ENCODE measurements around the gene SSTR5. TPM values are rescaled to one million over a fixed set of nuclear protein-coding genes. Genes with fewer than 3 reads are reported as not detected.

Gene SSTR5
- total RNA-seq, 4 donors from 2014 or later: not detected

GRCh38 chr16:1096169-1097082 is 23.9 kb downstream of the SSTR5 start, which contains the start of gene C1QTNF8:
C1QTNF8 (minus strand) TSS chr16:1096244; CDS start chr16:1094922, 1,322 bp downstream.
- intact Hi-C loops (cut with DNase I; ENCODE audit: low total_unique reads): no loop called here
- Histone ChIP-seq H3K27me3 (no peaks in the 10 kb centered on the region), H3K36me3 (no peaks in the 10 kb centered on the region), H3K4me3 (no peak within 1 kb of the TSS), H3K4me1 (no peaks in the 10 kb centered on the region), H3K9me3 (no peaks in the 10 kb centered on the region), H3K27ac (no peak within 1 kb of the TSS)
- no peak for DNase-seq
- no peak for TF ChIP-seq POLR2A (IDR thresholded peaks at IDR 0.05)
- TF ChIP-seq, protein P1, sequence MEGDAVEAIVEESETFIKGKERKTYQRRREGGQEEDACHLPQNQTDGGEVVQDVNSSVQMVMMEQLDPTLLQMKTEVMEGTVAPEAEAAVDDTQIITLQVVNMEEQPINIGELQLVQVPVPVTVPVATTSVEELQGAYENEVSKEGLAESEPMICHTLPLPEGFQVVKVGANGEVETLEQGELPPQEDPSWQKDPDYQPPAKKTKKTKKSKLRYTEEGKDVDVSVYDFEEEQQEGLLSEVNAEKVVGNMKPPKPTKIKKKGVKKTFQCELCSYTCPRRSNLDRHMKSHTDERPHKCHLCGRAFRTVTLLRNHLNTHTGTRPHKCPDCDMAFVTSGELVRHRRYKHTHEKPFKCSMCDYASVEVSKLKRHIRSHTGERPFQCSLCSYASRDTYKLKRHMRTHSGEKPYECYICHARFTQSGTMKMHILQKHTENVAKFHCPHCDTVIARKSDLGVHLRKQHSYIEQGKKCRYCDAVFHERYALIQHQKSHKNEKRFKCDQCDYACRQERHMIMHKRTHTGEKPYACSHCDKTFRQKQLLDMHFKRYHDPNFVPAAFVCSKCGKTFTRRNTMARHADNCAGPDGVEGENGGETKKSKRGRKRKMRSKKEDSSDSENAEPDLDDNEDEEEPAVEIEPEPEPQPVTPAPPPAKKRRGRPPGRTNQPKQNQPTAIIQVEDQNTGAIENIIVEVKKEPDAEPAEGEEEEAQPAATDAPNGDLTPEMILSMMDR (IDR thresholded peaks at IDR 0.05): no peak

- intact Hi-C loops (cut with DNase I; ENCODE audit: low total_unique reads): no loop called here
- Histone ChIP-seq H3K27ac (no peak overlapping the region), H3K36me3 (no peaks in the 10 kb centered on the region), H3K4me1 (no peaks in the 10 kb centered on the region), H3K4me3 (no peak overlapping the region), H3K9me3 (no peaks in the 10 kb centered on the region), H3K27me3 (peaks cover 1 to 2% of the 10 kb centered on the region in 2 donors)
- DNase-seq: no peak
- TF ChIP-seq POLR2A (IDR thresholded peaks at IDR 0.05): no peak
- TF ChIP-seq, protein P1 (IDR thresholded peaks at IDR 0.05): no peak
These were observed 24.6 kb downstream of the SSTR5 start for GRCh38 chr16:1097156-1097555.

GRCh38 chr16:1097800-1098199 is 25.3 kb downstream of the SSTR5 start:
- Histone ChIP-seq H3K27ac (no peak overlapping the region), H3K27me3 (peaks cover 4 to 5% of the 10 kb centered on the region in 2 donors), H3K9me3 (no peaks in the 10 kb centered on the region), H3K36me3 (no peaks in the 10 kb centered on the region), H3K4me1 (no peaks in the 10 kb centered on the region), H3K4me3 (no peak overlapping the region)
- intact Hi-C loops (cut with DNase I; ENCODE audit: low total_unique reads): no loop called here
- DNase-seq: no peak
- TF ChIP-seq POLR2A (IDR thresholded peaks at IDR 0.05): no peak
- TF ChIP-seq, protein P1 (IDR thresholded peaks at IDR 0.05): no peak

DNA sequence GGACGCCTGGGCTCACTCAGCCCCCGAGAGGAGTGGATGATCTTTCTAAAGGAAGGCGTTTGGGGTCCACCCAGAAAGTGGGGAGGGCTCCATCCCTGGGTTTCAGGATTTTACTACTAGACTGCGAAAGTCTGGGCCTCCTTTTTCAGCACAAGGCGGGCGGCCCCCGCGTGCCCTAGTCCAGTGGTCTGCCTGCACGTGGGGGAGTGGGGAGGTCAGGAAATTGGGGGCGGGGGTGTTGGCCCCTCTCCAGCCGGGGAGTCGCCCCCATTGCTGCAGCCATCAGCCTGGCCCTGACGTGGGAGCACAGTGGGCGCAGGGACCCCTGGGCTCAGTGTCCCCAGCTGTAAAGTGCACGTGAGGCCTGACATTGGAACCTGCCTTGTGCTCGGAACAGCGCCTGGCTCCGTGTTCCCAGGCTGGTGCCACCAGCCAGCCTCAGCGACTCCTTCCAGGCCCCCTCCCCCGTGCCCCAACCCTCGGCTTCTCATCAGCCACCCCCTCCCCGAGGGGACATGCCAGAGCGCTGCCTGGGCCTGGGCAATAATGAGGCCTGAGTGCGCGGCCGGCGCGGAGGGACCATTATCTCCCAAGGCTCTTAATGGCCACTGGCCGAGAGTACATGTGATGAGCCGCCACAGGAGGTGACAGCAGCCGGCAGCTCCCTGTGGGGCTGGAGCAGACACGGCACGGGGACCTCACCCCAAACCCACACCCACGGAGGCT is 25.9 kb downstream of the SSTR5 start:
- H3K4me1 ChIP-seq: peaks cover 0 to 3% of the 10 kb centered on the region in 2 donors
- H3K9me3 ChIP-seq: no peaks in the 10 kb centered on the region
- no peak overlapping the region for H3K4me3 ChIP-seq
- TF ChIP-seq, protein P1 (IDR thresholded peaks at IDR 0.05): no peak
- TF ChIP-seq POLR2A (IDR thresholded peaks at IDR 0.05): no peak
- no peak for DNase-seq
- peaks cover 5 to 10% of the 10 kb centered on the region in 2 donors for H3K27me3 ChIP-seq
- no peaks in the 10 kb centered on the region for H3K36me3 ChIP-seq
- intact Hi-C loops (cut with DNase I; ENCODE audit: low total_unique reads): no loop called here
- H3K27ac ChIP-seq: no peak overlapping the region

Measured in uterus (tissue), 4 donors.